ENCODE results near the gene STARD6.

- no peak for TF ChIP-seq EZH2 (IDR thresholded peaks at IDR 0.05; ENCODE audit: borderline replicate concordance, low read length)
- no peak for TF ChIP-seq CTCF (IDR thresholded peaks at IDR 0.05; ENCODE audit: low read length)
Measured at GRCh38 chr18:54396760-54397159, 39.1 kb upstream of the STARD6 start.

Measured in OCI-LY1 (cell line).